Peyer's patch (tissue), 4 donors: Measurements from ENCODE around the gene MSANTD7.

Experiments used
- CTCF ChIP-seq, 6 experiments: fragments of 450-650 bp in 4 of 6; fragments of 200-600 bp in 2 of 6; sonication (generic) in 1 of 6; IDR thresholded peaks; one replicate each; pipeline ENCODE4 v1.5.1; 2017 to 2019; ENCODE audit warnings: antibody characterized with exemption in 6 of 6, mild to moderate bottlenecking in 3 of 6, moderate library complexity in 1 of 6
- POLR2A ChIP-seq, 2 donors: fragments of 450-650 bp; IDR thresholded peaks; one replicate each; pipeline ENCODE4 v1.5.1; 2017; ENCODE audit warnings: antibody characterized with exemption in 2 of 2, mild to moderate bottlenecking in 2 of 2, moderate library complexity in 2 of 2

- TF ChIP-seq CTCF (IDR thresholded peaks at IDR 0.05) (no peak), POLR2A (IDR thresholded peaks at IDR 0.05) (no peak)
Measured at GRCh38 chr10:14884082-14884481, 46.0 kb downstream of the MSANTD7 start.
